BE2C (cell line): ENCODE measurements around the gene ZSCAN18.

Experiments used
- DNase-seq: peaks from one replicate; pipeline ENCODE4 v3.0.0-alpha.2; 2020
- H3K27me3 ChIP-seq: fragments of 250-450 bp; sonication (Bioruptor Pico); 2 replicates; pipeline ENCODE4 v1.5.1; 2020; ENCODE audit warnings: mild to moderate bottlenecking
- H3K36me3 ChIP-seq: fragments of 250-450 bp; sonication (Bioruptor Pico); 2 replicates; pipeline ENCODE4 v1.5.1; 2020; ENCODE audit warnings: mild to moderate bottlenecking
- H3K4me1 ChIP-seq: fragments of 250-450 bp; sonication (Bioruptor Pico); 2 replicates; pipeline ENCODE4 v1.5.1; 2020
- H3K4me3 ChIP-seq: 2 replicates; pipeline ENCODE4 v1.5.1; 2011; ENCODE audit warnings: low read depth, low read length
- H3K9me3 ChIP-seq: fragments of 250-450 bp; sonication (Bioruptor Pico); 2 replicates; pipeline ENCODE4 v1.5.1; 2020
- TF ChIP-seq, protein P1 (sequence below): IDR thresholded peaks from 2 replicates; pipeline ENCODE4 v1.5.1; 2012; ENCODE audit warnings: mild to moderate bottlenecking, low read depth, low read length

The ZSCAN18 gene

DNA sequence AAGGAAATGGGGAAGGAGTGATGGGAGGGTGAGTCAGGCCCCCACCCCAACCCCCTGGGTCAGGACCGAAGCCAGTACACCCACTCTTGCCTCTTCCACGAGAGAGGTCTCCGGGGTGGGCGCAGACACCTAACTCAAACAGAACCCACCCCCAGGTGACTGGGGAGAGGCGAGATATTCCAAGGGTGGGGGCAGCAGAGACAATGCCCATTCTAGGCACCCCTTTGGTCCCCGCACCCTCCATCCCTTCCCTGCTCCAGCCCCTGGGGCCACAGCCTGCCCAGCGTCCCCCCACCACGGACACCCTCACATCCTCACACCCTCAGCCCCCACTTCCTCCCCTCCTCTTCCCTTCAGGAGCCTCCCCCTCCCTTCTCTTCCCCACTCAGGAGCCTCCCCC lies 682 bp downstream of the ZSCAN18 start:
- peak overlapping the region; percentile 82 for H3K4me3 ChIP-seq
- no peak for DNase-seq
- peaks cover 6% of the 10 kb centered on the region for H3K9me3 ChIP-seq
- no peaks in the 10 kb centered on the region for H3K27me3 ChIP-seq
- H3K4me1 ChIP-seq: no peaks in the 10 kb centered on the region
- no peaks in the 10 kb centered on the region for H3K36me3 ChIP-seq
- TF ChIP-seq, protein P1, sequence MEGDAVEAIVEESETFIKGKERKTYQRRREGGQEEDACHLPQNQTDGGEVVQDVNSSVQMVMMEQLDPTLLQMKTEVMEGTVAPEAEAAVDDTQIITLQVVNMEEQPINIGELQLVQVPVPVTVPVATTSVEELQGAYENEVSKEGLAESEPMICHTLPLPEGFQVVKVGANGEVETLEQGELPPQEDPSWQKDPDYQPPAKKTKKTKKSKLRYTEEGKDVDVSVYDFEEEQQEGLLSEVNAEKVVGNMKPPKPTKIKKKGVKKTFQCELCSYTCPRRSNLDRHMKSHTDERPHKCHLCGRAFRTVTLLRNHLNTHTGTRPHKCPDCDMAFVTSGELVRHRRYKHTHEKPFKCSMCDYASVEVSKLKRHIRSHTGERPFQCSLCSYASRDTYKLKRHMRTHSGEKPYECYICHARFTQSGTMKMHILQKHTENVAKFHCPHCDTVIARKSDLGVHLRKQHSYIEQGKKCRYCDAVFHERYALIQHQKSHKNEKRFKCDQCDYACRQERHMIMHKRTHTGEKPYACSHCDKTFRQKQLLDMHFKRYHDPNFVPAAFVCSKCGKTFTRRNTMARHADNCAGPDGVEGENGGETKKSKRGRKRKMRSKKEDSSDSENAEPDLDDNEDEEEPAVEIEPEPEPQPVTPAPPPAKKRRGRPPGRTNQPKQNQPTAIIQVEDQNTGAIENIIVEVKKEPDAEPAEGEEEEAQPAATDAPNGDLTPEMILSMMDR: no peak

DNA sequence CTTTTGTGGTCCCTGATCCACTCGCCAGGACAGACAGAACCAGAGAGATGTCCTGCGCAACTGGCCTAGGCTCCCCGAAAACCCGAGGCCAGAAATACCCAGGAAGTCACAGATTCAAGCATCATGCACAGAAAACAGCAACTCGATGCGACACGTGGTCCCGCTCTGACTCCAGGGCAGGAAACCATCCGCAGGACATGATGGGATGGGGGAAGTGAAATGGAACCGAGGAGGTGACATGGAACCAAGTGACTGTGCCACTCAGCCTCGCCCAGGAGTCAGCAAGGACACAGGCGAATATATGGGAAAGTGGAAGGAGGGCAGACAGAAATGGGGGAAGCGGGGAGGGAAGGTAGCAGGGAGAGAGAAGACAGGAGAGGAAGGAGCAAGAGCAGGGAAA lies 1.1 kb downstream of the ZSCAN18 start:
- TF ChIP-seq, protein P1: no peak
- Histone ChIP-seq H3K4me3 (no peak overlapping the region), H3K9me3 (peaks cover 6% of the 10 kb centered on the region; the same call in 1 of the 2 replicates), H3K27me3 (no peaks in the 10 kb centered on the region), H3K36me3 (no peaks in the 10 kb centered on the region), H3K4me1 (no peaks in the 10 kb centered on the region)
- no peak for DNase-seq

DNA sequence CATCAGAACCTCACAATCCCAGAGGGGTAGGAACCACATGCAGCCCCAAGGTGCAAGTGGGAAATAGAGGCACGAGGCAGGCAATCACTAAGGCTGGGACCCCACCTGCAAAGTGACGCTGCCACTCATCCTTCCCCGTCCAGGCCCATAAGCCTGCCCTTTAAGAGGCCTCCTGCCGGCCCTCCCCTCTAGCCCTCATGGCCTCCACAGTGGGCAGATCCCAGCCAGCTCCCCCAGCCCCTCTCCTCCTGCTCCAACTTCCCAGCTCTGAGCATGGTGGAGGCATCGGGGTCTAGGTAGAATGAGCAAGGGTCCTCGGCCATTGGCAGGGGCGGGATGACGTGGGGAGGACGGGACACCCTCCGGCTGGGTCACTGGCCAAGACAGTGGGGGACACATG lies 2.7 kb downstream of the ZSCAN18 start:
- DNase-seq: no peak
- no peak overlapping the region for H3K4me3 ChIP-seq
- no peaks in the 10 kb centered on the region for H3K4me1 ChIP-seq
- TF ChIP-seq, protein P1: no peak
- peaks cover 6% of the 10 kb centered on the region; the same call in 1 of the 2 replicates for H3K9me3 ChIP-seq
- H3K27me3 ChIP-seq: no peaks in the 10 kb centered on the region
- no peaks in the 10 kb centered on the region for H3K36me3 ChIP-seq

DNA sequence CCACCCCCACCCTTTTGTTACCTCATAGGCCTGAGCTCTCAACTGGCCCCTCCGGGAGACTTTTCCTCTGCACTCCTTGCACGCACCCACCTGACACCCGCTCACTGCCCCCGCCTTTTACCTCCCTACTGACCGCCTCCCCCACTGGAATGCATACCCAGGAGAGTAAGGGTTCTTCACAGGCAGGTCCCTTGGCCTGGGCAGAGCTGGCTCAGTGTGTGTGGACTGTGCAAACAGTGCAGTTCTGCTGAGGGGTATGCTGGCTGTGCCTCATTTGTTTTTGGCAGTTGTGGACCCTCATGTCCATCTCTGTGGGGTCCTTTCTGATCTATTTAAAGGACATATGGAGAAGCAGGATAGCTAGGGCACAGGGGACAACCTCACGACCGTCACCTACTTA lies 5.0 kb downstream of the ZSCAN18 start:
- no peaks in the 10 kb centered on the region for H3K36me3 ChIP-seq
- H3K27me3 ChIP-seq: no peaks in the 10 kb centered on the region
- peaks cover 11% of the 10 kb centered on the region; the same call in 1 of the 2 replicates for H3K9me3 ChIP-seq
- no peak for DNase-seq
- TF ChIP-seq, protein P1: no peak
- H3K4me1 ChIP-seq: no peaks in the 10 kb centered on the region
- no peak overlapping the region for H3K4me3 ChIP-seq

DNA sequence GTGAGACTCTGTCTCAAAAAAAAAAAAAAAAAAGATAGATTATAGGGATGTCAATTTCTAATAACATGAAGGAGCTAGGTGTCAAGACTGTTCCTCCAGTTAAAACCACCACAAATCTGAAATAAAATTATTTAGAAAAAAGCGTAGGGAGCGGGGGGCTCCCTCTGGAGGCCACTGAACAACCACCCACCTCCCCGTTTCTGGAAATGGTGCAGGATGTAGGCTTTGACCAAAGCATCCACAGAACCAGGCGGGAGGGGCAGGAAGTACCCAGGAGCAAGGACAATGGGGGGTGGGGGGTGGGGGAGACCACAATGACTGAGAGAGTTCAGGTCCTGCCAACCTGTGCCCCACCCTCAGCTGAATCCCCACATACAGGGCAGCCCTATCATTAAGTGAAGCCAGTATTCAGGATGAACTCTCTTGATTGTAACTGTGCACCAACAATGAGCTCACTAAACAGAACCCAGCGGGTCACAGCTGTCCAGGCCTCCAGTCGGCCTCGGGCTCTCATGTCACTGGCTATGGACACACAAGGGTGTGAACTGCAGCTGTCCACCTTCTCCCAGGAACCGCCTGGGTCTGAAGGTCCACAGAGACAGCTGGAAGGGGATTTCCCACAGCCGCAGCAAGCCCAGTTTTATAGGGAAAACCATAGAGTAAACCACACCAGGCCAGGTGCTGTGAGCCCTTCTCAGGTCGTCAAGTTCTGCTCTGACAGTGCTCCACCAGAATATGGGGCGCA lies 6.6 kb downstream of the ZSCAN18 start:
- TF ChIP-seq, protein P1: no peak
- Histone ChIP-seq H3K27me3 (no peaks in the 10 kb centered on the region), H3K36me3 (no peaks in the 10 kb centered on the region), H3K4me1 (no peaks in the 10 kb centered on the region), H3K4me3 (no peak overlapping the region), H3K9me3 (peaks cover 4% of the 10 kb centered on the region)
- no peak for DNase-seq

DNA sequence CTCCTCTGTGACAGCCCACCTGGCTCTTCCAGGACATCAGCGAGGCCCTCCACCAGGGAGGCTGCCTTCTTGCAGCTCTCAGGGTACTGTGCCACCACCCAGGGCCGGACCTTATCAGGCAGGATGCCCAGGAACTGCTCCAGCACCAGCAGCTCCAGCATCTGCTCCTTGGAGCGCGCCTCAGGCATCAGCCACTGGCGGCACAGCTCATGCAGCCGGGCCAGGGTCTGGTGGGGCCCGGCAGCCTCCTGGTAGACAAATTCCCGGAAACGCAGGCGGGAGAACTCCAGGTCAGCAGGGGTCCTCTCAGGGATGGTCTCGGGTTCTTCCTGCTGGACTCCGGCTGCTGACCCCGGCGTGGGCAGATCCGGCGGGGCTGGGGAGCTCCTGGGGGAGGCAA lies 8.2 kb downstream of the ZSCAN18 start:
- Histone ChIP-seq H3K36me3 (no peaks in the 10 kb centered on the region), H3K4me1 (no peaks in the 10 kb centered on the region), H3K27me3 (no peaks in the 10 kb centered on the region), H3K9me3 (peaks cover 4% of the 10 kb centered on the region), H3K4me3 (no peak overlapping the region)
- no peak for DNase-seq
- TF ChIP-seq, protein P1: no peak
